WTC11 (cell line): ENCODE results near the gene IFIT1. TPM values are rescaled to one million over a fixed set of nuclear protein-coding genes. Genes with fewer than 3 reads are reported as not detected.
"Not testable (repeated sequence)": the region's sequence is repeated elsewhere in the genome, so short reads cannot be mapped to it uniquely, and the experiment has no call there.

ENCODE experiments used
- ATAC-seq: fragments of 200-7000 bp; cut with Tn5 transposase; 2 replicates; pipeline ENCODE4 v1.10.0; 2021; ENCODE audit warnings: mild to moderate bottlenecking, moderate library complexity
- CTCF ChIA-PET: fragments of 300-600 bp; sonication (Branson Sonifier 250); formaldehyde crosslinking; loops from one replicate; lab custom pipeline; 2021; ENCODE audit warnings: antibody characterized with exemption; lab: Charles Lee
- POLR2A ChIA-PET: fragments of 350-600 bp; sonication (Branson Sonifier 250); formaldehyde crosslinking; loops from one replicate; lab custom pipeline; 2021; ENCODE audit warnings: antibody characterized with exemption; lab: Charles Lee
- DNase-seq: peaks from one replicate; pipeline ENCODE4 v3.0.0; 2021; ENCODE audit warnings: low spot score
- H3K27ac Mint-ChIP-seq: 2 replicates; pipeline ENCODE4 v1.8.0; 2021; ENCODE audit warnings: mixed read lengths
- H3K27me3 Mint-ChIP-seq: 2 replicates; pipeline ENCODE4 v1.8.0; 2021; ENCODE audit warnings: low read depth, mild to moderate bottlenecking, moderate library complexity, mixed read lengths
- H3K36me3 Mint-ChIP-seq: 2 replicates; pipeline ENCODE4 v1.8.0; 2021; ENCODE audit warnings: mixed read lengths
- H3K4me1 Mint-ChIP-seq: 2 replicates; pipeline ENCODE4 v1.8.0; 2022; ENCODE audit warnings: mixed read lengths
- H3K4me3 Mint-ChIP-seq: 2 replicates; pipeline ENCODE4 v1.8.0; 2021; ENCODE audit warnings: mild to moderate bottlenecking, moderate library complexity, mixed read lengths
- H3K9me3 Mint-ChIP-seq: 2 replicates; pipeline ENCODE4 v1.8.0; 2021; ENCODE audit warnings: mixed read lengths
- ARID4B ChIP-seq: sonication (generic); formaldehyde crosslinking; IDR thresholded peaks from 2 replicates; pipeline ENCODE4 v1.8.0; 2023; ENCODE audit warnings: missing genetic modification reagents, mild to moderate bottlenecking, borderline replicate concordance
- CREM ChIP-seq: sonication (generic); formaldehyde crosslinking; IDR thresholded peaks from 2 replicates; pipeline ENCODE4 v1.8.1; 2022; ENCODE audit warnings: mild to moderate bottlenecking, missing genetic modification reagents, moderate library complexity
- ESRRA ChIP-seq: sonication (generic); formaldehyde crosslinking; IDR thresholded peaks from 2 replicates; pipeline ENCODE4 v1.8.1; 2022; ENCODE audit warnings: mild to moderate bottlenecking, missing genetic modification reagents, borderline replicate concordance
- FOXP1 ChIP-seq: sonication (generic); formaldehyde crosslinking; IDR thresholded peaks from 2 replicates; pipeline ENCODE4 v1.8.0; 2022; ENCODE audit warnings: missing genetic modification reagents, mild to moderate bottlenecking, moderate library complexity, borderline replicate concordance
- GTF2I ChIP-seq: fragments of 250-450 bp; sonication (Bioruptor Pico); conservative IDR thresholded peaks from 2 replicates; pipeline ENCODE4 v1.4.0; 2021; ENCODE audit warnings: mild to moderate bottlenecking
- IRF1 ChIP-seq: sonication (generic); formaldehyde crosslinking; IDR thresholded peaks from 2 replicates; pipeline ENCODE4 v1.8.0; 2023; ENCODE audit warnings: missing genetic modification reagents
- SP1 ChIP-seq: sonication (generic); formaldehyde crosslinking; conservative IDR thresholded peaks from 2 replicates; pipeline ENCODE4 v1.8.1; 2022; ENCODE audit warnings: missing genetic modification reagents
- ZSCAN18 ChIP-seq: fragments of 250-450 bp; sonication (Bioruptor Pico); IDR thresholded peaks from 2 replicates; pipeline ENCODE4 v2.1.2; 2022; ENCODE audit warnings: mild to moderate bottlenecking, moderate library complexity
- total RNA-seq: library from RNA; stranded (reverse); gene quantifications from 3 replicates; pipeline ENCODE4 v1.2.3, GENCODE V29; 2021
- TF ChIP-seq, protein P1 (sequence below): sonication (generic); formaldehyde crosslinking; IDR thresholded peaks from 2 replicates; pipeline ENCODE4 v1.8.0; 2023; ENCODE audit warnings: mild to moderate bottlenecking, missing genetic modification reagents
- TF ChIP-seq, protein P2 (sequence below): fragments of 250-450 bp; sonication (Bioruptor Pico); conservative IDR thresholded peaks from 2 replicates; pipeline ENCODE4 v1.9.0; 2021; ENCODE audit warnings: mild to moderate bottlenecking

The IFIT1 gene
- total RNA-seq, 1 experiment from 2014 or later = 1.5 TPM

DNA sequence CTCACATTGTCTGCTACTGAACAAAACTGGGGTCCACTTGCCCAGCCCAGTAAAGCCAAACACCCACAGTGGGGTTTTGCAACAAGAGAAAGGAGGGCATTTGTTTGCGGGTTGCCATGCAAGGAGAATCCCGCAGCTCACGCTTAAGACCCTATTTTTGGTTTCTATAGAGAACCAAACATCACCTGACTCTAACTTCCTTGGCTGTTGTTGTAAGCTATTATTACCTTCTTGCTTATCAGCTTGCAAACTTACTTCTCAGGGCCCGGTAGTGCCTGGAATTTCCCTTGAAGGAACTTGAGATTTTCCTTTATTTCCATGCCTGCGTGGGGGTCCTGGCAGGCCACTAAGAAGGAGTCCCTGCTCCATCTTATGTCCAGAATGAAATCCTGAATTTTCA, 43.9 kb upstream of the IFIT1 start:
- no peaks in the 10 kb centered on the region for H3K27me3 Mint-ChIP-seq
- POLR2A ChIA-PET = no interaction called here
- no peak for ATAC-seq
- peaks cover 76% of the 10 kb centered on the region for H3K4me1 Mint-ChIP-seq
- peaks cover 4% of the 10 kb centered on the region for H3K9me3 Mint-ChIP-seq
- TF ChIP-seq GTF2I (CRISPR knock-in tag) = no peak
- no peak for TF ChIP-seq CREM
- TF ChIP-seq ARID4B (CRISPR knock-in tag) = no peak
- no peak for TF ChIP-seq FOXP1 (CRISPR knock-in tag)
- TF ChIP-seq, all 79 proteins: peak for 0
- no peak for DNase-seq
- CTCF ChIA-PET = interaction anchor here (1.4 kb wide), 1 partner anchor 20 kb away, joined by 5 read pairs; no protein-coding TSS in a partner anchor
- H3K36me3 Mint-ChIP-seq = peaks cover 3% of the 10 kb centered on the region; the same call in 1 of the 2 replicates
- no peak overlapping the region for H3K4me3 Mint-ChIP-seq
- H3K27ac Mint-ChIP-seq = peak overlapping the region; percentile 46

DNA sequence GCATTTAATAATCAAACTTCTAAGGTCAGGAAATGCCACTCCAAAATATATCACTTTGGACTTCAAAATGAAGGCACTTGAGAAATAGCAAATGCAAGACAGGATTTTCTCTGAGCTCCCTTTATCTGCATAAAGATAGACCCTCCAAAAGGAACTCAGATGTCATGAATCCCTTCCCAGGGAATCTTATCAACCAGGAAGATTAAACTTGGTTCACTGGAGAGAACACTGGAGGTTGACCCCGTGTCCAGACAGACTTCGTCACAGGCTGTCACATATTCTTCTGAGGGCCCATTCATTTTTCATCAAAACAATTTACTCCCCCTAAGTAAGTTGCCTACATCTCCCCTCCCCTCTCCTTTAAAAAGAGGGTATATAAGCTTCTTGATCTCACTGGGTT, 43.4 kb upstream of the IFIT1 start:
- DNase-seq (no peak), ATAC-seq (no peak)
- H3K27ac Mint-ChIP-seq = peak overlapping the region; percentile 37; the same call in 1 of the 2 replicates
- H3K36me3 Mint-ChIP-seq = peaks cover 5% of the 10 kb centered on the region
- peaks cover 6% of the 10 kb centered on the region for H3K9me3 Mint-ChIP-seq
- peaks cover 73% of the 10 kb centered on the region for H3K4me1 Mint-ChIP-seq
- ChIA-PET POLR2A (no interaction called here), CTCF (interaction anchor here (1.4 kb wide), 1 partner anchor 20 kb away, joined by 5 read pairs; no protein-coding TSS in a partner anchor)
- TF ChIP-seq IRF1 (CRISPR knock-in tag) (no peak), ESRRA (CRISPR knock-in tag) (no peak), SP1 (no peak), ZSCAN18 (CRISPR knock-in tag) (no peak)
- TF ChIP-seq, protein P1, sequence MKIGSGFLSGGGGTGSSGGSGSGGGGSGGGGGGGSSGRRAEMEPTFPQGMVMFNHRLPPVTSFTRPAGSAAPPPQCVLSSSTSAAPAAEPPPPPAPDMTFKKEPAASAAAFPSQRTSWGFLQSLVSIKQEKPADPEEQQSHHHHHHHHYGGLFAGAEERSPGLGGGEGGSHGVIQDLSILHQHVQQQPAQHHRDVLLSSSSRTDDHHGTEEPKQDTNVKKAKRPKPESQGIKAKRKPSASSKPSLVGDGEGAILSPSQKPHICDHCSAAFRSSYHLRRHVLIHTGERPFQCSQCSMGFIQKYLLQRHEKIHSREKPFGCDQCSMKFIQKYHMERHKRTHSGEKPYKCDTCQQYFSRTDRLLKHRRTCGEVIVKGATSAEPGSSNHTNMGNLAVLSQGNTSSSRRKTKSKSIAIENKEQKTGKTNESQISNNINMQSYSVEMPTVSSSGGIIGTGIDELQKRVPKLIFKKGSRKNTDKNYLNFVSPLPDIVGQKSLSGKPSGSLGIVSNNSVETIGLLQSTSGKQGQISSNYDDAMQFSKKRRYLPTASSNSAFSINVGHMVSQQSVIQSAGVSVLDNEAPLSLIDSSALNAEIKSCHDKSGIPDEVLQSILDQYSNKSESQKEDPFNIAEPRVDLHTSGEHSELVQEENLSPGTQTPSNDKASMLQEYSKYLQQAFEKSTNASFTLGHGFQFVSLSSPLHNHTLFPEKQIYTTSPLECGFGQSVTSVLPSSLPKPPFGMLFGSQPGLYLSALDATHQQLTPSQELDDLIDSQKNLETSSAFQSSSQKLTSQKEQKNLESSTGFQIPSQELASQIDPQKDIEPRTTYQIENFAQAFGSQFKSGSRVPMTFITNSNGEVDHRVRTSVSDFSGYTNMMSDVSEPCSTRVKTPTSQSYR (CRISPR knock-in tag) = no peak
- TF ChIP-seq, protein P2, sequence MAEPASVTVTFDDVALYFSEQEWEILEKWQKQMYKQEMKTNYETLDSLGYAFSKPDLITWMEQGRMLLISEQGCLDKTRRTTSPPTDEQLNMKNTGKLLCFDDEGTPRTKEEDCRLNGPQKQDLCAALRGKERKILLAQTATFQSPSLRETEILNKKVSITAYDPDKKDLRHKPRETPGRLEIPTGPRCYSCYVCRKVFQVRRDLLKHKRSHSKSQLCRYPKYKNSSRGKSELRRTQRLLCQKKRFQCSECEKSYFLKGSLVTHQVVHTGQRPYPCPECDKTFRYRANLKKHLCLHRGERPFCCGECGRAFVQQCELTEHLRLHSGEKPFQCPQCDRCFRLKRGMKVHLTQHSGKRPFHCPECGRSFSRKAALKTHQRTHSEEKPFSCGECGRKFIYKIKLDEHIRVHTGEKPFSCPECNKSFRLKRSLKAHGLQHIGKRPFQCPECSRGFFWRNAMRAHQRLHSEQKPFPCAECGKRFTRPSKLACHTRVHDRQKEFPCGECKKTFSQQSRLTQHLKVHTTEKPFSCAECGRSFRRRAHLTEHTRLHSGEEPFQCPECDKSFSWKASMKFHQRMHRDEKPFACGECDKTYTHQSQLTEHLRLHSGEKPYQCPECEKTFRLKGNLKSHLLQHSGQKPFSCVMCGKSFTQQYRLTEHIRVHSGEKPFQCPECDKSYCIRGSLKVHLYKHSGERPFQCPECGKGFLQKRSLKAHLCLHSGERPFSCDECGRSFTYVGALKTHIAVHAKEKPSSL = no peak
- H3K4me3 Mint-ChIP-seq = no peak overlapping the region
- no peaks in the 10 kb centered on the region for H3K27me3 Mint-ChIP-seq

DNA sequence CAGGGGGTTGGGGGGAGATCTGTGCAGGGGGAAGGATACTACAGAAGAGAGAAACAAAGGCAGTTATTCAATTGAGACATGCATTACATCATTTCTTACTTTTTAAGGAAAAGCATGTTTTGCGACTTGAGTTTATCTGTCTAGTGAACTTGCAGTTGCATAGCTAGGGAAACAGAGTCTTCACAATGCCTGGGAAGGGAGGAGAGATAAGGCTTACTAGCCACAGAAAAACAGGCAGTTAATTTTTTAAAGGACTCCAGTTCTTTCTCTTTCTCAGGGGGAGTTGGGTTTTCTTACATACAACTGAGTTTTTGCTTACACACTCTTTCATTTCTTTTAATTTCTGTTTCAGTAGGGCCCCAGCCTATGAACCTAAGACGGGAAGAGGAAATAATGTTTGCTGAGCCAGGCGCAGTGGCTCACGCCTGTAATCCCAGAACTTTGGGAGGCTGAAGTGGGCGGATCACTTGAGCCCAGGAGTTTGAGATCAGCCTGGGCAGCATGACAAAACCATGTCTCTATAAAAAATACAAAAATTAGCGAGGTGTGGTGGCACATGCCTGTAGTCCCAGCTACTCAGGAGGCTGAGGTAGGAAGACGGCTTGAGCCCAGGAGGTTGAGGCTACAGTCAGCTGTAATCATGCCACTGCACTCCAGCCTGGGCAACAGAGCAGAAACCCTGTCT, 41.6 kb upstream of the IFIT1 start:
- Mint-ChIP-seq H3K9me3 (peaks cover 14% of the 10 kb centered on the region), H3K27ac (peak overlapping the region; percentile 95), H3K4me1 (peaks cover 66% of the 10 kb centered on the region)
- DNase-seq, H3K4me3 Mint-ChIP-seq, ATAC-seq, H3K36me3 Mint-ChIP-seq, H3K27me3 Mint-ChIP-seq, CTCF ChIA-PET, POLR2A ChIA-PET: not testable (repeated sequence)
